SH-SY5Y (cell line): ENCODE data around the gene MELK.

ENCODE experiments used
- GATA2 ChIP-seq: IDR thresholded peaks from 2 replicates; pipeline ENCODE4 v1.6.1; 2011; ENCODE audit warnings: mild to moderate bottlenecking, low read depth, low read length
- GATA3 ChIP-seq: IDR thresholded peaks from 2 replicates; pipeline ENCODE4 v1.6.1; 2011; ENCODE audit warnings: low read depth, mild to moderate bottlenecking, low read length, moderate library complexity

- TF ChIP-seq GATA2 (no peak), GATA3 (no peak)
Measured at GRCh38 chr9:36659500-36659899, 86.8 kb downstream of the MELK start.
